Measurements from ENCODE around the gene C10orf90.

The C10orf90 gene

GRCh38 chr10:126665207-126665606 is 5.3 kb downstream of the C10orf90 start:
- H3F3A ChIP-seq (ENCODE audit: insufficient read depth, low read length): no peaks in the 10 kb centered on the region
- H3K9me3 ChIP-seq (ENCODE audit: low read length): no peaks in the 10 kb centered on the region
- no peak overlapping the region for H3K4me2 ChIP-seq (ENCODE audit: low read length)
- no peaks in the 10 kb centered on the region for H3K9me2 ChIP-seq (ENCODE audit: low read depth, low read length)
- no peak overlapping the region for H3K27ac ChIP-seq (ENCODE audit: low read depth, low read length, poor library complexity, severe bottlenecking)
- H4K20me1 ChIP-seq (ENCODE audit: insufficient read depth, low read length): no peaks in the 10 kb centered on the region
- H3K36me3 ChIP-seq (ENCODE audit: insufficient read depth, low read length): no peaks in the 10 kb centered on the region
- H2AFZ ChIP-seq (ENCODE audit: low read length): no peak overlapping the region
- H3K79me2 ChIP-seq (ENCODE audit: insufficient read depth, low read length): no peaks in the 10 kb centered on the region
- no peak overlapping the region for H3K9ac ChIP-seq (ENCODE audit: low read length)
- H3K4me3 ChIP-seq (ENCODE audit: low read depth, low read length, poor library complexity, severe bottlenecking): no peak overlapping the region
- H3K27me3 ChIP-seq (ENCODE audit: insufficient read depth, low read length): no peaks in the 10 kb centered on the region
- TF ChIP-seq CTCF (IDR thresholded peaks at IDR 0.05; ENCODE audit: low read length): no peak
- TF ChIP-seq EZH2 (IDR thresholded peaks at IDR 0.05; ENCODE audit: borderline replicate concordance, low read length): no peak
- H3K4me1 ChIP-seq (ENCODE audit: insufficient read depth, low read length, severe bottlenecking): no peaks in the 10 kb centered on the region

GRCh38 chr10:126663880-126664279 is 6.6 kb downstream of the C10orf90 start:
- H3K27ac ChIP-seq (ENCODE audit: low read depth, low read length, poor library complexity, severe bottlenecking): no peak overlapping the region
- H3K4me2 ChIP-seq (ENCODE audit: low read length): no peak overlapping the region
- H3K79me2 ChIP-seq (ENCODE audit: insufficient read depth, low read length): no peaks in the 10 kb centered on the region
- H3K9me3 ChIP-seq (ENCODE audit: low read length): no peaks in the 10 kb centered on the region
- no peaks in the 10 kb centered on the region for H3F3A ChIP-seq (ENCODE audit: insufficient read depth, low read length)
- H3K36me3 ChIP-seq (ENCODE audit: insufficient read depth, low read length): no peaks in the 10 kb centered on the region
- H3K9me2 ChIP-seq (ENCODE audit: low read depth, low read length): no peaks in the 10 kb centered on the region
- H3K4me1 ChIP-seq (ENCODE audit: insufficient read depth, low read length, severe bottlenecking): no peaks in the 10 kb centered on the region
- H3K4me3 ChIP-seq (ENCODE audit: low read depth, low read length, poor library complexity, severe bottlenecking): no peak overlapping the region
- no peak overlapping the region for H2AFZ ChIP-seq (ENCODE audit: low read length)
- no peaks in the 10 kb centered on the region for H4K20me1 ChIP-seq (ENCODE audit: insufficient read depth, low read length)
- no peaks in the 10 kb centered on the region for H3K27me3 ChIP-seq (ENCODE audit: insufficient read depth, low read length)
- TF ChIP-seq EZH2 (IDR thresholded peaks at IDR 0.05; ENCODE audit: borderline replicate concordance, low read length) (no peak), CTCF (IDR thresholded peaks at IDR 0.05; ENCODE audit: low read length) (no peak)
- no peak overlapping the region for H3K9ac ChIP-seq (ENCODE audit: low read length)

GRCh38 chr10:126663328-126663727 is 7.2 kb downstream of the C10orf90 start:
- no peaks in the 10 kb centered on the region for H3K79me2 ChIP-seq (ENCODE audit: insufficient read depth, low read length)
- H3K4me2 ChIP-seq (ENCODE audit: low read length): no peak overlapping the region
- H3K27ac ChIP-seq (ENCODE audit: low read depth, low read length, poor library complexity, severe bottlenecking): no peak overlapping the region
- TF ChIP-seq CTCF (IDR thresholded peaks at IDR 0.05; ENCODE audit: low read length) (no peak), EZH2 (IDR thresholded peaks at IDR 0.05; ENCODE audit: borderline replicate concordance, low read length) (no peak)
- H4K20me1 ChIP-seq (ENCODE audit: insufficient read depth, low read length): no peaks in the 10 kb centered on the region
- H3K4me1 ChIP-seq (ENCODE audit: insufficient read depth, low read length, severe bottlenecking): no peaks in the 10 kb centered on the region
- H3K9ac ChIP-seq (ENCODE audit: low read length): no peak overlapping the region
- H3K4me3 ChIP-seq (ENCODE audit: low read depth, low read length, poor library complexity, severe bottlenecking): no peak overlapping the region
- no peaks in the 10 kb centered on the region for H3K36me3 ChIP-seq (ENCODE audit: insufficient read depth, low read length)
- H3K27me3 ChIP-seq (ENCODE audit: insufficient read depth, low read length): no peaks in the 10 kb centered on the region
- H2AFZ ChIP-seq (ENCODE audit: low read length): no peak overlapping the region
- H3F3A ChIP-seq (ENCODE audit: insufficient read depth, low read length): no peaks in the 10 kb centered on the region
- H3K9me3 ChIP-seq (ENCODE audit: low read length): no peaks in the 10 kb centered on the region
- H3K9me2 ChIP-seq (ENCODE audit: low read depth, low read length): no peaks in the 10 kb centered on the region
